HG03469 (cell line): Measurements from ENCODE around the gene FUT9.

Experiments used
- ATAC-seq: cut with Tn5 transposase; IDR thresholded peaks from one replicate; pipeline ENCODE4 v1.9.1; 2021; ENCODE audit warnings: mild to moderate bottlenecking, moderate library complexity, moderate number of reproducible peaks; ENCODE audit not compliant: unreplicated experiment

FUT9 gene

GRCh38 chr6:96015518-96016333 is at the start of gene FUT9:
TSS of gene FUT9 (plus strand) at chr6:96015974. CDS start at chr6:96203156, 187,182 bp downstream.
- no peak for ATAC-seq

- ATAC-seq: no peak
Measured at GRCh38 chr6:95967594-95967993, 48.2 kb upstream of the FUT9 start.

GRCh38 chr6:95973976-95974375 is 41.8 kb upstream of the FUT9 start:
- no peak for ATAC-seq

- ATAC-seq: no peak
Measured at GRCh38 chr6:95978230-95978629, 37.5 kb upstream of the FUT9 start.

- no peak for ATAC-seq
Measured at GRCh38 chr6:95991906-95992305, 23.9 kb upstream of the FUT9 start.

- ATAC-seq: no peak
Measured at GRCh38 chr6:95994151-95994550, 21.6 kb upstream of the FUT9 start.

- no peak for ATAC-seq
Measured at GRCh38 chr6:95998133-95998532, 17.6 kb upstream of the FUT9 start.

GRCh38 chr6:96001891-96002575 is 13.7 kb upstream of the FUT9 start:
- no peak for ATAC-seq

GRCh38 chr6:96002576-96002910 is 13.2 kb upstream of the FUT9 start:
- ATAC-seq: no peak

- no peak for ATAC-seq
Measured at GRCh38 chr6:96002912-96003311, 12.9 kb upstream of the FUT9 start.

GRCh38 chr6:96007663-96008062 is 8.1 kb upstream of the FUT9 start:
- ATAC-seq: no peak

- no peak for ATAC-seq
Measured at GRCh38 chr6:96013531-96013930, 2.2 kb upstream of the FUT9 start.

GRCh38 chr6:96014846-96015517 is 792 bp upstream of the FUT9 start:
- no peak for ATAC-seq

GRCh38 chr6:96016334-96017069 is 728 bp downstream of the FUT9 start:
- ATAC-seq: no peak

- ATAC-seq: no peak
Measured at GRCh38 chr6:96017070-96017359, 1.2 kb downstream of the FUT9 start.

GRCh38 chr6:96022225-96022624 is 6.5 kb downstream of the FUT9 start:
- no peak for ATAC-seq

GRCh38 chr6:96032661-96033060 is 16.9 kb downstream of the FUT9 start:
- ATAC-seq: no peak

GRCh38 chr6:96051555-96051954 is 35.8 kb downstream of the FUT9 start:
- ATAC-seq: no peak

GRCh38 chr6:96058082-96058481 is 42.3 kb downstream of the FUT9 start:
- ATAC-seq: no peak

- ATAC-seq: no peak
Measured at GRCh38 chr6:96059586-96059985, 43.8 kb downstream of the FUT9 start.

- no peak for ATAC-seq
Measured at GRCh38 chr6:96060249-96060648, 44.5 kb downstream of the FUT9 start.
